ENCODE data around the gene TDRKH. TPM values are rescaled to one million over a fixed set of nuclear protein-coding genes. Genes with fewer than 3 reads are reported as not detected.

Gene TDRKH
- total RNA-seq, 1 donor from 2014 or later = 4.7 TPM

- peak overlapping the region; percentile 24 to 38 (median 35) for H3K4me3 ChIP-seq (ENCODE audit: low read length in 3 of 3)
- peaks cover 0 to 3% (median 2%) of the 10 kb centered on the region in 3 donors for H3K36me3 ChIP-seq (ENCODE audit: control insufficient read depth in 3 of 3, insufficient read depth in 3 of 3, low read length in 3 of 3)
- peaks cover 42 to 68% (median 50%) of the 10 kb centered on the region in 3 donors for H3K4me1 ChIP-seq (ENCODE audit: control insufficient read depth in 3 of 3, insufficient read depth in 3 of 3, low read length in 3 of 3)
- H3K9me3 ChIP-seq (ENCODE audit: control insufficient read depth in 3 of 3, low read length in 3 of 3) = no peaks in the 10 kb centered on the region
- peaks cover 7 to 14% (median 13%) of the 10 kb centered on the region in 3 donors for H3K27me3 ChIP-seq (ENCODE audit: control insufficient read depth in 3 of 3, insufficient read depth in 3 of 3, low read length in 3 of 3)
- H3K9ac ChIP-seq (ENCODE audit: low read depth in 1 of 3, low read length in 3 of 3) = peak overlapping the region; percentile 23 to 76 (median 63)
- peak overlapping the region; percentile 96 for H3K27ac ChIP-seq (ENCODE audit: low read depth, low read length)
Measured at GRCh38 chr1:151833172-151833900, 43.0 kb upstream of the TDRKH start.

GRCh38 chr1:151832318-151832980, 42.1 kb upstream of the TDRKH start:
- peak overlapping the region; percentile 96 for H3K27ac ChIP-seq (ENCODE audit: low read depth, low read length)

GRCh38 chr1:151831605-151832004, 41.3 kb upstream of the TDRKH start, which contains the start of gene RORC:
Gene RORC, minus strand, starts transcription at chr1:151831802. Its CDS starts 38 bp downstream, at chr1:151831764.
- Histone ChIP-seq H3K27me3 (ENCODE audit: control insufficient read depth in 3 of 3, insufficient read depth in 3 of 3, low read length in 3 of 3) (no peaks in the 10 kb centered on the region), H3K9ac (ENCODE audit: low read depth in 1 of 3, low read length in 3 of 3) (peak within 1 kb of the TSS; percentile 95 to 100 (median 96)), H3K9me3 (ENCODE audit: control insufficient read depth in 3 of 3, low read length in 3 of 3) (no peaks in the 10 kb centered on the region), H3K4me1 (ENCODE audit: control insufficient read depth in 3 of 3, insufficient read depth in 3 of 3, low read length in 3 of 3) (peaks cover 41 to 73% (median 58%) of the 10 kb centered on the region in 3 donors), H3K36me3 (ENCODE audit: control insufficient read depth in 3 of 3, insufficient read depth in 3 of 3, low read length in 3 of 3) (peaks cover 4 to 8% (median 7%) of the 10 kb centered on the region in 3 donors), H3K27ac (ENCODE audit: low read depth, low read length) (peak within 1 kb of the TSS; percentile 96), H3K4me3 (ENCODE audit: low read length in 3 of 3) (peak within 1 kb of the TSS; percentile 85 to 87 (median 85))

More at GRCh38 chr1:151832318-151832980, 42.1 kb upstream of the TDRKH start:
- H3K27me3 ChIP-seq (ENCODE audit: control insufficient read depth in 3 of 3, insufficient read depth in 3 of 3, low read length in 3 of 3) = peaks cover 4 to 8% (median 5%) of the 10 kb centered on the region in 3 donors
- peak overlapping the region; percentile 27 to 100 (median 40) for H3K9ac ChIP-seq (ENCODE audit: low read depth in 1 of 3, low read length in 3 of 3)
- H3K4me1 ChIP-seq (ENCODE audit: control insufficient read depth in 3 of 3, insufficient read depth in 3 of 3, low read length in 3 of 3) = peaks cover 41 to 69% (median 53%) of the 10 kb centered on the region in 3 donors
- peaks cover 4 to 7% (median 6%) of the 10 kb centered on the region in 3 donors for H3K36me3 ChIP-seq (ENCODE audit: control insufficient read depth in 3 of 3, insufficient read depth in 3 of 3, low read length in 3 of 3)
- peak overlapping the region; percentile 38 to 87 (median 85) for H3K4me3 ChIP-seq (ENCODE audit: low read length in 3 of 3)
- H3K9me3 ChIP-seq (ENCODE audit: control insufficient read depth in 3 of 3, low read length in 3 of 3) = no peaks in the 10 kb centered on the region

GRCh38 chr1:151831256-151831591, 40.9 kb upstream of the TDRKH start:
- Histone ChIP-seq H3K9ac (ENCODE audit: low read depth in 1 of 3, low read length in 3 of 3) (peak overlapping the region; percentile 95 to 100 (median 96)), H3K4me1 (ENCODE audit: control insufficient read depth in 3 of 3, insufficient read depth in 3 of 3, low read length in 3 of 3) (peaks cover 43 to 75% (median 60%) of the 10 kb centered on the region in 3 donors), H3K4me3 (ENCODE audit: low read length in 3 of 3) (peak overlapping the region; percentile 85 to 87 (median 85)), H3K27me3 (ENCODE audit: control insufficient read depth in 3 of 3, insufficient read depth in 3 of 3, low read length in 3 of 3) (no peaks in the 10 kb centered on the region), H3K36me3 (ENCODE audit: control insufficient read depth in 3 of 3, insufficient read depth in 3 of 3, low read length in 3 of 3) (peaks cover 4 to 8% (median 7%) of the 10 kb centered on the region in 3 donors), H3K27ac (ENCODE audit: low read depth, low read length) (peak overlapping the region; percentile 96), H3K9me3 (ENCODE audit: control insufficient read depth in 3 of 3, low read length in 3 of 3) (no peaks in the 10 kb centered on the region)

- peak overlapping the region; percentile 5 to 87 (median 85) for H3K4me3 ChIP-seq (ENCODE audit: low read length in 3 of 3)
- peak overlapping the region; percentile 2 to 81 (median 55) for H3K9ac ChIP-seq (ENCODE audit: low read depth in 1 of 3, low read length in 3 of 3)
- no peaks in the 10 kb centered on the region for H3K27me3 ChIP-seq (ENCODE audit: control insufficient read depth in 3 of 3, insufficient read depth in 3 of 3, low read length in 3 of 3)
- H3K4me1 ChIP-seq (ENCODE audit: control insufficient read depth in 3 of 3, insufficient read depth in 3 of 3, low read length in 3 of 3) = peaks cover 53 to 85% (median 72%) of the 10 kb centered on the region in 3 donors
- H3K36me3 ChIP-seq (ENCODE audit: control insufficient read depth in 3 of 3, insufficient read depth in 3 of 3, low read length in 3 of 3) = peaks cover 4 to 8% (median 7%) of the 10 kb centered on the region in 3 donors
- H3K27ac ChIP-seq (ENCODE audit: low read depth, low read length) = peak overlapping the region; percentile 96
- no peaks in the 10 kb centered on the region for H3K9me3 ChIP-seq (ENCODE audit: control insufficient read depth in 3 of 3, low read length in 3 of 3)
Measured at GRCh38 chr1:151830055-151830454, 39.8 kb upstream of the TDRKH start.

- H3K4me1 ChIP-seq (ENCODE audit: control insufficient read depth in 3 of 3, insufficient read depth in 3 of 3, low read length in 3 of 3) = peaks cover 57 to 91% (median 78%) of the 10 kb centered on the region in 3 donors
- no peaks in the 10 kb centered on the region for H3K27me3 ChIP-seq (ENCODE audit: control insufficient read depth in 3 of 3, insufficient read depth in 3 of 3, low read length in 3 of 3)
- peak overlapping the region in 1 of 3 donors; percentile 81 for H3K9ac ChIP-seq (ENCODE audit: low read depth in 1 of 3, low read length in 3 of 3)
- H3K9me3 ChIP-seq (ENCODE audit: control insufficient read depth in 3 of 3, low read length in 3 of 3) = no peaks in the 10 kb centered on the region
- H3K4me3 ChIP-seq (ENCODE audit: low read length in 3 of 3) = peak overlapping the region; percentile 7 to 87 (median 85)
- H3K36me3 ChIP-seq (ENCODE audit: control insufficient read depth in 3 of 3, insufficient read depth in 3 of 3, low read length in 3 of 3) = peaks cover 4 to 8% (median 7%) of the 10 kb centered on the region in 3 donors
- peak overlapping the region; percentile 96 for H3K27ac ChIP-seq (ENCODE audit: low read depth, low read length)
Measured at GRCh38 chr1:151829352-151830046, 39.2 kb upstream of the TDRKH start.

- Histone ChIP-seq H3K4me3 (ENCODE audit: low read length in 3 of 3) (peak overlapping the region in 1 of 3 donors; percentile 87), H3K9me3 (ENCODE audit: control insufficient read depth in 3 of 3, low read length in 3 of 3) (no peaks in the 10 kb centered on the region), H3K4me1 (ENCODE audit: control insufficient read depth in 3 of 3, insufficient read depth in 3 of 3, low read length in 3 of 3) (peaks cover 57 to 88% (median 79%) of the 10 kb centered on the region in 3 donors), H3K27ac (ENCODE audit: low read depth, low read length) (peak overlapping the region; percentile 2), H3K36me3 (ENCODE audit: control insufficient read depth in 3 of 3, insufficient read depth in 3 of 3, low read length in 3 of 3) (peaks cover 4 to 8% (median 7%) of the 10 kb centered on the region in 3 donors), H3K9ac (ENCODE audit: low read depth in 1 of 3, low read length in 3 of 3) (peak overlapping the region in 1 of 3 donors; percentile 81), H3K27me3 (ENCODE audit: control insufficient read depth in 3 of 3, insufficient read depth in 3 of 3, low read length in 3 of 3) (no peaks in the 10 kb centered on the region)
Measured at GRCh38 chr1:151828921-151829320, 38.6 kb upstream of the TDRKH start.

- peak overlapping the region in 1 of 3 donors; percentile 62 for H3K9ac ChIP-seq (ENCODE audit: low read depth in 1 of 3, low read length in 3 of 3)
- H3K27ac ChIP-seq (ENCODE audit: low read depth, low read length) = peak overlapping the region; percentile 7
- no peak overlapping the region for H3K4me3 ChIP-seq (ENCODE audit: low read length in 3 of 3)
- H3K27me3 ChIP-seq (ENCODE audit: control insufficient read depth in 3 of 3, insufficient read depth in 3 of 3, low read length in 3 of 3) = no peaks in the 10 kb centered on the region
- no peaks in the 10 kb centered on the region for H3K9me3 ChIP-seq (ENCODE audit: control insufficient read depth in 3 of 3, low read length in 3 of 3)
- H3K4me1 ChIP-seq (ENCODE audit: control insufficient read depth in 3 of 3, insufficient read depth in 3 of 3, low read length in 3 of 3) = peaks cover 50 to 78% (median 74%) of the 10 kb centered on the region in 3 donors
- peaks cover 4 to 13% (median 11%) of the 10 kb centered on the region in 3 donors for H3K36me3 ChIP-seq (ENCODE audit: control insufficient read depth in 3 of 3, insufficient read depth in 3 of 3, low read length in 3 of 3)
Measured at GRCh38 chr1:151827853-151828252, 37.6 kb upstream of the TDRKH start.

All from skeletal muscle tissue (tissue), 4 donors.